UCSD-AML1 (cell line): ENCODE results near the gene RABGAP1L.
"Not testable (repeated sequence)": the region's sequence is repeated elsewhere in the genome, so short reads cannot be mapped to it uniquely, and the experiment has no call there.

Experiments
- DNase-seq: peaks from one replicate; lab custom pipeline; 2025; ENCODE audit not compliant: unreplicated experiment; lab: John Stamatoyannopoulos, UW

Gene RABGAP1L

DNA sequence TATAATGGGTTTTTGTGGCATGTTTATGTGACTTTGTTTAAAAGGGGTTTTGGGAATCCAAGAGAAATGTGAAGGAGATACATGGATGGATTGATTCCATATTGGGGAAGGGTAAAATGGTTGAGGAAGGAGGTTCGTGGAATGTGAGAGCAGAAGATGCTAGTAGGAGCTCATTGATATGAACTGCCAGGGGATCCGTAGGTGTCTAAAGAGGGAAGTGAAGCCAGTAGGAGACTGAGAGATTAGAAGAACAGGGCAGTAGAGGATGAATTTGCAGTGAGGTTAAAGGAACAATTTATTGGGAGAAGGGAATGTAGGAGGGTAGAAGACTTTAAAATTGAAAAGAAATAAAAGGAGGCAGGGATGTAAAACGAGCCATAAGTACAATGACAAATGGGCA lies 541.0 kb downstream of the RABGAP1L start:
- no peak for DNase-seq

DNA sequence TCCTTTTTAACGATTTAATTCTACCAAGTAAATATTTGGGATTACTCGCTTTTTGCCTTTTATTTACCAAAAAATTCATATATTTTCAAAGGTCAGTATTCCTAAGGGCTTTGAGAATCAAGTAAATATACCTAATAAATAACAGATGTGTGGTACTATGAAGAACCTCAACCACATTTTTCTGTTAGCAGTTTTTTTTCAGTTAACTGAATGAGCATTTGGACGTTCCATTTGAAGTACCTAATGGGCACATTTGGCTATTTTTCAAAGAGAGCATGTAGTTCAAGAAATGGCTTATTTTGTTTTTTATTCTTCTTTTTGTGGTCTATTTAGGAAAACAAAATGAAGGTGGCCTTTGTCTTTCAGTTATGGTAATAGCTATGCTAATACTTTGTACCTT lies 541.5 kb downstream of the RABGAP1L start:
- DNase-seq, result no peak

DNA sequence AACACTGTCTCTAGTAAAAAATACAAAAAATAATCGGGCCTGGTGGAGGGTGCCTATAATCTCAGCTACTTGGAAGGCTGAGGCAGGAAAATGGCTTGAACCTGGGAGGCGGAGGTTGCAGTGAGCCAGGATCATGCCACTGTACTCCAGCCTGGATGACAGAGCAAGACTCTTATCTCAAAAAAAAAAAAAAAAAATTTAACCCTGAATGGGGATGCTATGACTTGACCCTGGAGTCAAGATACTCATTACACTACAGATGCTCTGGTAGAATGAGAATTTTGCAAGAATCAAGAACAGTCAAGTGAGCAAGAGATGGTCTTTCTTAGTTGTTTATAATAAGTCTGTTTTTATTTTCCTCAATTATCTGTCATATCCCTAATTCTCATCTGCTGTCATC lies 542.2 kb downstream of the RABGAP1L start:
- no peak for DNase-seq

DNA sequence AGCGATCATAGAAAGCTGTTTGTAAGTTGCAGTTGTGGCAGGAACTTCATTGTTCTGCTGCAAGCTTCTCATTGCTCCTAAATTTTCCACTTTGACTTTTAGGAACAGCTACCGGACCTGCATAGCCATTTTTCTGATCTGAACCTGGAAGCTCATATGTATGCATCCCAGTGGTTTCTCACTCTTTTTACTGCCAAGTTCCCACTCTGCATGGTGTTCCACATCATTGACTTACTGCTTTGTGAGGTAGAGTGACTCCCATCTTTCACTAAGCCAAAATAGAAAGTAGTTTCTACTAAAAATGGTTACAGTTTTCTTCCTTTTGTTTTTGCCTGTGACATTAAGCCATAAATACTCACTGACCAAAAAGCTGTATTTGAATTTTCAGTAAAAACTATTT lies 542.7 kb downstream of the RABGAP1L start:
- DNase-seq, result no peak

DNA sequence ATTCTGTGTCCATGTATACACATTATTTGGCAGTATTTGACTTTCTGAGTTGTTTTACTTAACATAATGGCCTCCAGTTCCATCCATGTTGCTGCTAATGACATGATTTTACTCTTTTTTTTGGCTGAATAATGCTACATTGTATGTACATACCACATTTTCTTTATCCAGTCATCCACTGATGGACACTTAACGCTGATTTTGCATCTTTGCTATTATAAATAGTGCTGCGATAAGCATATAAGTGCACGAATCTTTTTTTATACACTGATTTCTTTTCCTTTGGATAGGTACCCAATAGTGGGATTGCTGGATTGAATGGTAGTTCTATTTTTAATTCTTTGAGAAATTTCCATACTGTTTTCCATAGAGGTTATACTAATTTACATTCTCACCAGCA lies 544.0 kb downstream of the RABGAP1L start:
- DNase-seq, result no peak

DNA sequence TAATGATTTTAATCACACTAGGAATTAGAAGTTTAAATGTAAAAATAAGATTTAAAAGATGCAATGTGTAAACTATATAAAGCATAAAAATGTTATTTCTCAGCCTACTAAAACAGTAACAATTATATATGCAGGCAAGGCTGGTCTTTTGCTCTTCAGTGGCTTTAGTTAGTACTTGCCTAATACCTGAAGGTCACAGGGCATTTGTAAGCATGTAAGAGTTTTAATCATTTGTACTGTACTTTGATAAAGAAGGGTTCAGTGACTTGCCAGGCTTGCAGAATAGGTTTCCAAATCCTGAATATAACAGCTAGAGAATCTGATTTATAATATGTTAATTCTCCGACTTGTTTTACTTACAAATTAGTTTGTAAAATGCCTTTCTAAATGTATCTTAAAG lies 545.0 kb downstream of the RABGAP1L start:
- no peak for DNase-seq

DNA sequence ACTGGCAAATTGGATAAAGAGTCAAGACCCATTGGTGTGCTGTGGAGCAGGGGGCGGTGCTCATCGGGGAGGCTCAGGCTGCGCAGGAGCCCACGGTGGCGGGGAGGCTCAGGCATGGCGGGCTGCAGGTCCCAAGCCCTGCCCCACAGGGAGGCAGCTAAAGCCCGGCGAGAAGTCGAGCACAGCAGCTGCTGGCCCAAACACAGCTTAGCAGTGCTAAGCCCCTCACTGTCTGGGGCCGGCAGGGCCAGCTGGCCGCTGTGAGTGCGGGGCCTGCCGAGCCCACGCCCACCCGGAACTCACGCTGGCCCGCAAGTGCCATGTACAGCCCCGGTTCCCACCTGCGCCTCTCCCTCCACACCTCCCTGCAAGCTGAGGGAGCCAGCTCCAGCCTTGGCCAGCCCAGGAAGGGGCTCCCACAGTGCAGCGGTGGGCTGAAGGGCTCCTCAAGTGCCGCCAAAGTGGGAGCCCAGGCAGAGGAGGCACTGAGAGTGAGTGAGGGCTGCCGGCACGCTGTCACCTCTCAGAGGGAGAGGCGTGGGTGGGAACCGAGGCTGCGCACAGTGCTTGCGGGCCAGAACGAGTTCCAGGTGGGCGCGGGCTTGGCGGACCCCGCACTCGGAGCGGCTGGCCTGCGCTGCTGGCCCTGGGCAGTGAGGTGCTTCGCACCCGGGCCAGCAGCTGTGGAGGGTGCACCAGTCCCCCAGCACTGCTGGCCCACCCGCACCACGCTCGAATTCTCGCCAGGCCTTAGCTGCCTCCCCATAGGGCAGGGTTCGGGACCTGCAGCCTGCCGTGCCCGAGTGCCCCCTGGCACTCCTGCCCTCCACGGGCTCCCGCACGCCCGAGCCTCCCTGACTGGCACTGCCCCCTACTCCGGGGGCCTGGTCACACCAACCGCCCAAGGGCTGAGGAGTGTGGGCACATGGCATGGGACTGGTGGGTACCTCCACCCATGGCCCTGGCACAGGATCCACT lies 551.8 kb downstream of the RABGAP1L start:
- no peak for DNase-seq

DNA sequence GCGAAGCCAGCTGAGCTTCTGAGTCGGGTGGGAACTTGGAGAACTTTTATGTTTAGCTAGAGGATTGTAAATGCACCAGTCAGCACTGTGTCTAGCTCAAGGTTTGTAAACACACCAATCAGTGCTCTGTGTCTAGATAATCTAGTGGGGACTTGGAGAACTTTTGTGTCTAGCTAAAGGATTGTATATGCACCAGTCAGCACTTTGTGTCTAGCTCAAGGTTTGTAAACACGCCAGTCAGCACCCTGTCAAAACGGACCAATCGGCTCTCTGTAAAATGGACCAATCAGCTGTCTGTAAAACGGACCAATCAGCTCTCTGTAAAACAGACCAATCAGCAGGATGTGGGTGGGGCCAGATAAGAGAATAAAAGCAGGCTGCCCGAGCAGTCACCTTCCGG lies 552.5 kb downstream of the RABGAP1L start:
- not testable (repeated sequence) for DNase-seq

DNA sequence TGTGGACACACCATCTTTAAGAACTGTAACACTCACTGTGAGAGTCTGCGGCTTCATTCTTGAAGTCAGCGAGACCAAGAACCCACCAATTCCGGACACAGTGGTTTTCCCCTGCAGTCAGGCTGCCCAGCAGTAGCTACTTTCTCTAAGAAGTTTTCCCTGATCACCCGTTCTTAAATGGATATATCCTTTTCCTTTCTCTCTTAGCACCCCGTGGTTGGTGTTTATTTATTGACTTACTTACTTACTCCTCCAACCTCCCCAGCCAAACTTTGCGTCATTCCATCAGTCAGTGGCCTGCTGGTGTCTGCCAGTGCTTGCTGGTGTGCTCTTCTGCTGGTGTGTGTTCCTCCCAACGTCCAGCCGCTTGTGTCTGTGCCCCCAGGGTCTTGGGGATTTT lies 553.2 kb downstream of the RABGAP1L start:
- DNase-seq, result no peak

DNA sequence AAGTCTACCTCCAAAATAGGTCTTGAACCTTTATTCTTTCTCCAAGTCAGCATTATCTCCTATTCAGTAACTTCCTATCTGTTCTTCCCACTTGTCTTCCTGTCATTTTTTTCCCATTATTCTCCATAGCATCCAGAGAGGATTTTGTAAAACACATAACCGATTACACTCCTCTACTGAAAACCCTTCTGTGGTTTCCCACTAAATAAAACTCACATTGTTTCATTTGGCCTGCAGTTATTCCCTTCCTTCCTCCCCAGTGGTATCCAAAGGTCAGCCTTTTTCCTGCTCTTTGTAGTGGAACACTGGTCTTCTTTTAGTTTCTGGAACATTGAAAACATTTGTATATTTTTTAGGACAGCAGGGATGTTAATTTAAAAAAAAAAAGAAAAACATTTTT lies 554.5 kb downstream of the RABGAP1L start:
- DNase-seq, result no peak

DNA sequence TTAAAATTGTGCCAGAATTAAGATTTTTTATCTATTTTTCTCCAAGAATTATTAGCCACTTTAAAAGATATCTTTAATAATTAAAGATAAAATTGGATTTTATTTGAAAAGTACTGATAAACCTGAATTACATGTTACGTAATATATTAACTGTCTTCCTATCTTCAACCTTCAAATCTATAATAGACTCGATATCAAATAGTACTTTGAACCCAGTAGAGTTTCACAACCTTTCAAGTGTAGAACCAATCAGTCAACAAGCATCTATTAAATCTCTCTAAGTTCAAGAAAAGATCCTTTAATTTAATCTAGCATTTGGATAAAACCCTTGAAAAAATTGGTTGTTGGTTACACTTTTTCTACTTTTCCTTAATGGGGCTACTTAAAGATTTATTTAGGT lies 559.9 kb downstream of the RABGAP1L start:
- no peak for DNase-seq

DNA sequence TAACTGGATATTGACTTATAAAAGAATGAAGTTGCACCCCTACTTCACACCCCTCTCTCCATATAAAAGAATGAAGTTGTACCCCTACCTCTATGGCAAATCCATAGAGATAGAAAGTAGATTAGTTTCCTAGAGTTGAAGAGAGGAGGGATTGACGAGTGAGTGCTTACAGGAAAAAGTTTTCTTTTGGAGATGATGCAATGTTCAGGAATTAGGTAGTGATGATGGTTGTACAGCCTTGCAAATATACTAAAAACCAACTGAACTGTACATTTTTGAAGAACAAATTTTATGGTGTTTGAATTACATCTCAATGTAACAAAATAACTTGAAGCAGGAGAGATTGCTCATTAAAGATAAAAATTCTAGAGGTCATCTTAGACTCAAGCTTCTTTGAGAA lies 561.3 kb downstream of the RABGAP1L start:
- no peak for DNase-seq

DNA sequence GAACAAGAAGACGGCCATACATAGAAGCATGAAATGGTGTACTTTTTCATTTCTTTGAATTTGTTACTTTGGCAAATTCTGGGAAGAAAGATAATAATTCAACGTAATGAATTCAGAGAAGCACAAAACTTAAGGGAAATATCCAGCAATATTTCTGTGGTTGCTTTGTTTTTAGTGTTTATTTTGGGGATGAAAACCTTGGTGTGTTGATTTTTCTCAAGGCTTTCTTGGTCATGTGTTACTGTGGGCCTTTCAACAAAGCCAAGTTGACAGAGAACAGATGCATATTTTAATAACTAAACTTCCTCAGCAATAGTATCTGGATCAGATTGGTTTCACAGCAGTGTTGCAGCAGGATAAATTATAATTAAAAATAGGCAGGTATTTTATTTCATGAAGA lies 561.9 kb downstream of the RABGAP1L start:
- no peak for DNase-seq

DNA sequence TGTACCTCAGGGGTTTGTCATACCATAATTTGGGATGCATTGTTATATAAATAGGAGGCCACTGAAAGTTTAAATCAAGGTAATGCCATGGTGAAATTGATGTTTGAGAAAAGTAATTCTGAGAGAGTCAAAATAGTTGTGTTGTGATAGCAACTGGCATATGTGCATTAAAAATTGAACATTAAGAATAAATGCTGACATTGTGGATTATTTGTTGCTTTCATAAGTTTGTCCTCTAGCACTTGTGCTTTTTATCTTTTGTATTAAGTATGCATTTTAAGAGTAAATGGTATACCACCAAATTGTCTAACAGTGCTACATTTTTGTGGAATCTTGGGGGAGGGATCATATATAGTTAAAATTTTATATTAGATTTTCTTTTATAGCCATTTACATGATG lies 564.5 kb downstream of the RABGAP1L start:
- DNase-seq, result no peak

DNA sequence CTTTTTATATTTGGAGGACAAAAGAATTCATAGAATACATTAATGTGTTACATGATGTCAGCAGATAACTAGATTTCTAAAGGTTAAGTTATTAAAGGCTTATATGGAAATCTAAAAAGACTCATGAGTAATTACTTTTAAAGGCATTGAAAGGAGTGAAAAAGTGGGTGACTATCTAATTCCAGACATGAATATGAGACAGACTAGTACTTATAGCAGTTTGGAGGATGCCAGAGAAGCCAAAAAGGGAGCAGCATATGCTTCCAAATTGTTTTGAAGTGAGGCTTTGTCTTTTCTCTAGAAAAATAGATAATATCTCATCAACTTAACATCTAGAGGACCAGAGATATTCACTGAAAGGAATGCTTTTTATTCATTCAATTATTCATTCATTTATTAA lies 564.9 kb downstream of the RABGAP1L start:
- no peak for DNase-seq

DNA sequence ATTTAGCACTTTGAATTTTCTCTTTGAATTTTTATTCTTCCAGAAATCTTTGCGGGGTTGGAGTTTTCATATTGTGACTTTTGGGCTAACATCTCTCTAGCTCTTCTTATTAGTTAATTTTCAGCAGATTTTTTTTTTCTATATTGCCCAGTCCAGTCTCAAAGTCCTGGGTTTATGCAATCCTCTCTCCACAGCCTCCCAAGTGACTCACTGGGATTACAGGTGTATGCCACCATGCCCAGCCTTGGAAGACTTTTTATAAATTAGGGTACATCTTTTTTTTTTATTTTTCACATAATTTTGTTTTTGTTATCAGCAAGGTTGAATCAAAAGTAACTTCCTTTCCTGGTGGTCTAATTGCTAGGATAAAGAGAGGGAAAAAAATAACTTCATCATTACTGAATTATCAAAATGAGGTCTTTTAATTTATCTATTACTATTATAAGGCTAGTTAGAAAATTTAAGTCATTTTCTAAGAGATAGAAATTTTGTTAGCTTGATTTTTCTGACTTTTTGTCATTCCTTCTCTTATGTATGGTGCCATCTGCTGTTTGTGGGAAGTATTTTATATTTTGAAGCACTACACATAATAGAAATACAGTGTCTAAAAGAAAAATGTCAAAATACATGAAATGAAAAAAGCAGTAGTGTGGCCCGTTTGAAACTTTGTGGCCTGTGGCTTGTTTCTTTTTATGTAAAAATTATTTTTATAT lies 567.0 kb downstream of the RABGAP1L start:
- DNase-seq, result no peak

DNA sequence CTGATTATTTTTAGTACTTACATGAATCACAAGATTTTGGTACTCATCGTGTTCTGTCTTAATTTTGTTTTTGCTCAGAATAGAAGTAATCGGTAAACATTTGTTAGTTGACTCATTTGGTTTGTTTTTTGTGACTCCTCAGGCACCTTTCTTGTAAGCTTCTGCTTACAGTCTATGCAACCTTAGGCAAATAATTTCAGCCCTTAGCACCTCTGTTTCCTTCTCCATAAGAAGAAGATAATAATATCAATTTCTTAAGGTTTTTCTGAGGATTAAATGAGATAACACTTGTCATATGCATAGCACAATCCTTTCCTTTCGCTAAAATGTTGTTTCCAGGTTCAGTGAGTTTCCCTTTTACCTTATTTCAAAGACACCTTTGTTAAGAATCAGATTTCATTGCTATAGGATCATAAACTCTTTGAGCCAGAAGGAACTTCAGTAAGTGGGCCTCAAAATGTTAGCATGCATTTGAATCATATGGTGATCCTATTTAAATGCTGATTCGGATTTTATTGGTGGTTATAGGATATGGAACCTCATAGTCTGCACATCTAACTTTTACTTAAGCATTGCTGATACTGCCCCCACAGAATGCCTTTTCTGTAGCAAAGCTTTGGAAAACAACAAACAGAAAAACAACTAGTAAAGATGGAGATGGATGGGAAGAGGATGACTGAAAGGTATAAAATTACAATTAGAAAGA lies 567.7 kb downstream of the RABGAP1L start:
- DNase-seq, result no peak

DNA sequence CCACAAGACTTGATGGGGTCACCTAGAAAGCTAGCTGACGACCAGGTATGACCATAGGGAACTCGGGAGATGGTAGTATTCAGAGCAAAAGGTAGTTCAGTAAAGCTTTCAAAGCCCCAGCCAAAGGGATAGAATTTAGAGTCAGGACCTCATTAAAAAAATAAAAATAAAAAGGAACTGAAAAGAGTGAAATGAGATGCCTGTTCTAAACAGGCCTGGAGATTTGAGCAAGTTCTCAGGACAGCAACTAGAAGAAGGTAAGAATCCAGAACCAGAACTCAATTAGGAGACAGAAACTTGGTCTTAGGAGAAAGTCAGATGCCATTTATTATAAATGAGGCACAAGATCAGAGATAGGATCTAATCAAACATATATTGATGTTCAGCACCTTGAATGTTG lies 575.0 kb downstream of the RABGAP1L start:
- DNase-seq, result no peak

DNA sequence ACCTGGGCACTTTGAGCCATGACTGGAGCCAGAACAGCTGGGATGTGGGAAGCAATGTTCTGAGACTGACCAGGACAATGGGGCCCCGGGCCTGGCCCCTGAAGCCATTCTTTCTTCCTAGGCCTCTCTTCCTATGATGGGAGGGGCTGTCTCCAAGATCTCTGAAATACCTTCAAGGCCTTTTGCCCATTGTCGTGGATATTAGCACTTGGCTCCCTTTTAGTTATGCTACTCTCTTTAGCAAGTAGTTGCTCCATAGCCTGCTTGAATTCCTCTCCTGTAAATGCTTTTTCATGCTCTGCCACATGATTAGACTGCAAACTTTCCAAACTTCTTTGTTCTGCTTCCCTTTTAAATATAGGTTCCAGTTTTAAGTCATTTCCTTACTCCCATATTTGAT lies 577.5 kb downstream of the RABGAP1L start:
- no peak for DNase-seq

DNA sequence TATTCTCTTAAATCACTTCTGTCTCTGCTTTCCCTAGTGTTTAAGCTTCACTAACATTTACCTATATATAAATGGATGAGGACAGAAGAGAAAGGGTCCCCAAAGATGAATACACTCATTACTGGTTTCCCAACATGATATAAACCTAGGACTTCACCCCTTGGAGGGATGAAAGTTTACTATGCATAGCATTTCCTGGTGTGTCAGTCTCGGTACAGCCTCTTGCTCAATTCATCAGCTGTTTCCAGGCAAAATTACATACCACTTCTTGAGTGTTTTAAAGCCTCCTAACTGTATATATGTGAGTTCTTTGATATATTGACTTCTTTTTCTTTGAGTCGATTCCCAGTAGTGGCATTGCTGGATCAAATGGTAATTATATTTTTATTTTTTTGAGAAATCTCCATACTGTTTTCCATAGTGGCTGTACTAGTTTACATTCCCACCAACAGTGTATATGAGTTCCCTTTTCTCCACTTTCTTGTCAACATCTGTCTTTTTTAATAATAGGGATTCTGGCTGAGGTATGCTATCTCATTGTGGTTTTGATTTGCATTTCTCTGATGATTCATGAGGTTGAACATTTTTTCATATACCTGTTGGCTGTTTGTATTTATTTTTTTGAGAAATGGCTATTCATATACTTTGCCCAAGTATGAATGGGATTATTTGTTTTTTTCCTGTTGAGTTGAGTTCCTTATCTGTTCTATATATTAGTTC lies 581.1 kb downstream of the RABGAP1L start:
- DNase-seq, result no peak
